ENCODE measurements around the gene SSC5D. TPM values are rescaled to one million over a fixed set of nuclear protein-coding genes. Genes with fewer than 3 reads are reported as not detected.

SSC5D gene
- total and polyA plus RNA-seq, 10 donors: 0.61 to 30.6 (median 16.2) TPM

GRCh38 chr19:55478364-55478763 is 9.9 kb upstream of the SSC5D start:
- Histone ChIP-seq H3K4me1 (peaks cover 3 to 52% (median 28%) of the 10 kb centered on the region in 6 donors), H3K4me3 (peak overlapping the region in 1 of 8 donors; percentile 85), H3K36me3 (peaks cover 0 to 31% (median 23%) of the 10 kb centered on the region in 6 donors), H3K27ac (no peak overlapping the region), H3K27me3 (replicated peaks in 1 of 7) (no peaks in the 10 kb centered on the region), H3K9me3 (no peaks in the 10 kb centered on the region)
- intact Hi-C loops (cut with DNase I; ENCODE audit: low total_unique reads): no loop called here
- TF ChIP-seq CTCF (IDR thresholded peaks at IDR 0.05 in 8 of 11, conservative IDR thresholded peaks at IDR 0.05 in 3 of 11): no peak
- no peak for TF ChIP-seq POLR2A (IDR thresholded peaks at IDR 0.05)
- no peak for TF ChIP-seq POLR2AphosphoS5 (IDR thresholded peaks at IDR 0.05)
- DNase-seq: no peak
- WGBS, 5 donors: 88 to 93% (median 90%) methylated on average over 12 of the region's 12 CpGs

- peaks cover 0 to under 1% (median 0%) of the 10 kb centered on the region in 7 donors for H3K27me3 ChIP-seq (replicated peaks in 1 of 7)
- H3K4me3 ChIP-seq: no peak overlapping the region
- H3K36me3 ChIP-seq: peaks cover 0 to 38% (median 25%) of the 10 kb centered on the region in 6 donors
- WGBS, 5 donors: 85 to 91% (median 90%) methylated on average over 17 of the region's 17 CpGs
- peak overlapping the region in 1 of 8 donors; percentile 5 for H3K27ac ChIP-seq
- H3K9me3 ChIP-seq: no peaks in the 10 kb centered on the region
- TF ChIP-seq POLR2A (IDR thresholded peaks at IDR 0.05): no peak
- TF ChIP-seq POLR2AphosphoS5 (IDR thresholded peaks at IDR 0.05): peak in 2 of 3 donors; percentile 21 to 26
- DNase-seq: no peak
- intact Hi-C loops (cut with DNase I; ENCODE audit: low total_unique reads): no loop called here
- H3K4me1 ChIP-seq: peaks cover 7 to 53% (median 34%) of the 10 kb centered on the region in 6 donors
Observed at GRCh38 chr19:55479045-55479444, 9.2 kb upstream of the SSC5D start.

GRCh38 chr19:55479451-55480230 is 8.6 kb upstream of the SSC5D start:
- WGBS, 5 donors: 71 to 74% (median 74%) methylated on average over 14 to 15 of the region's 15 CpGs
- peak overlapping the region in 2 of 8 donors; percentile 3 to 5 for H3K27ac ChIP-seq
- H3K9me3 ChIP-seq: no peaks in the 10 kb centered on the region
- H3K4me1 ChIP-seq: peaks cover 13 to 59% (median 40%) of the 10 kb centered on the region in 6 donors
- intact Hi-C loops (cut with DNase I; ENCODE audit: low total_unique reads): no loop called here
- no peak for DNase-seq
- TF ChIP-seq POLR2AphosphoS5 (IDR thresholded peaks at IDR 0.05) (no peak), POLR2A (IDR thresholded peaks at IDR 0.05) (no peak)
- peaks cover 0 to 7% (median 0%) of the 10 kb centered on the region in 7 donors for H3K27me3 ChIP-seq (replicated peaks in 1 of 7)
- no peak overlapping the region for H3K4me3 ChIP-seq
- H3K36me3 ChIP-seq: peaks cover 0 to 41% (median 25%) of the 10 kb centered on the region in 6 donors

- no peak overlapping the region for H3K27ac ChIP-seq
- H3K9me3 ChIP-seq: no peaks in the 10 kb centered on the region
- H3K27me3 ChIP-seq (replicated peaks in 1 of 7): peaks cover 0 to 15% (median 0%) of the 10 kb centered on the region in 7 donors
- 96 to 98% (median 96%) methylated on average over 28 to 52 of the region's 52 CpGs for WGBS, 5 donors
- intact Hi-C loops (cut with DNase I; ENCODE audit: low total_unique reads): no loop called here
- peaks cover 15 to 64% (median 42%) of the 10 kb centered on the region in 6 donors for H3K4me1 ChIP-seq
- TF ChIP-seq CTCF (IDR thresholded peaks at IDR 0.05 in 8 of 11, conservative IDR thresholded peaks at IDR 0.05 in 3 of 11) (no peak), POLR2AphosphoS5 (IDR thresholded peaks at IDR 0.05) (no peak), POLR2A (IDR thresholded peaks at IDR 0.05) (no peak)
- no peak overlapping the region for H3K4me3 ChIP-seq
- DNase-seq: no peak
- peaks cover 0 to 41% (median 25%) of the 10 kb centered on the region in 6 donors for H3K36me3 ChIP-seq
Observed at GRCh38 chr19:55481148-55481793, 7.0 kb upstream of the SSC5D start.

- H3K4me3 ChIP-seq: no peak overlapping the region
- no peaks in the 10 kb centered on the region for H3K9me3 ChIP-seq
- 84 to 95% (median 91%) methylated on average over 12 to 40 of the region's 40 CpGs for WGBS, 5 donors
- H3K27ac ChIP-seq: no peak overlapping the region
- TF ChIP-seq CTCF (IDR thresholded peaks at IDR 0.05 in 8 of 11, conservative IDR thresholded peaks at IDR 0.05 in 3 of 11) (no peak), POLR2AphosphoS5 (IDR thresholded peaks at IDR 0.05) (no peak), POLR2A (IDR thresholded peaks at IDR 0.05) (no peak)
- intact Hi-C loops (cut with DNase I; ENCODE audit: low total_unique reads): no loop called here
- H3K4me1 ChIP-seq: peaks cover 15 to 68% (median 45%) of the 10 kb centered on the region in 6 donors
- DNase-seq: no peak
- peaks cover 0 to 15% (median 0%) of the 10 kb centered on the region in 7 donors for H3K27me3 ChIP-seq (replicated peaks in 1 of 7)
- H3K36me3 ChIP-seq: peaks cover 0 to 41% (median 25%) of the 10 kb centered on the region in 6 donors
Observed at GRCh38 chr19:55481794-55482155, 6.5 kb upstream of the SSC5D start.

Measured in spleen (tissue), 11 donors.